K562 (cell line): Measurements from ENCODE around the gene FAAP100. TPM values are rescaled to one million over a fixed set of nuclear protein-coding genes. Genes with fewer than 3 reads are reported as not detected.
A peak's percentile ranks its signal among the peaks of the same experiment; 100 is the strongest.

Source experiments
- CBFB ChIP-seq: sonication (generic); formaldehyde crosslinking; IDR thresholded peaks from 2 replicates; pipeline ENCODE4 v1.4.0; 2020; ENCODE audit warnings: mild to moderate bottlenecking, missing genetic modification reagents
- E2F6 ChIP-seq, 2 experiments: IDR thresholded peaks; 2 replicates each; pipeline ENCODE4 v1.6.1; 2011; ENCODE audit warnings: borderline replicate concordance in 1 of 2, control low read depth in 1 of 2, low read depth in 1 of 2, low read length in 1 of 2, mild to moderate bottlenecking in 1 of 2, mixed read lengths in 1 of 2, moderate library complexity in 1 of 2; ENCODE audit not compliant: insufficient read depth in 1 of 2, insufficient read length in 1 of 2, poor library complexity in 1 of 2, severe bottlenecking in 1 of 2; ENCODE audit errors: extremely low read depth in 1 of 2
- HMG20B ChIP-seq: fragments of 250-450 bp; sonication (Bioruptor Pico); IDR thresholded peaks from 2 replicates; pipeline ENCODE4 v1.5.0; 2021; ENCODE audit warnings: mild to moderate bottlenecking
- PHF21A ChIP-seq: fragments of 450-650 bp; IDR thresholded peaks from 2 replicates; pipeline ENCODE4 v1.6.1; 2017; ENCODE audit warnings: low read depth, borderline replicate concordance
- POLR2A ChIP-seq: fragments of 450-650 bp; conservative IDR thresholded peaks from 2 replicates; pipeline ENCODE4 v1.6.1; 2016
- SMAD1 ChIP-seq: fragments of 150-350 bp; IDR thresholded peaks from 2 replicates; pipeline ENCODE4 v1.6.1; 2014; ENCODE audit warnings: low read length, low read depth; ENCODE audit not compliant: partially characterized antibody
- THAP7 ChIP-seq: fragments of 250-450 bp; sonication (Bioruptor Pico); IDR thresholded peaks from 2 replicates; pipeline ENCODE4 v1.5.0; 2021
- THRA ChIP-seq: fragments of 450-650 bp; IDR thresholded peaks from 2 replicates; pipeline ENCODE4 v1.6.1; 2017; ENCODE audit warnings: mild to moderate bottlenecking, moderate library complexity
- TSC22D4 ChIP-seq: fragments of 450-650 bp; IDR thresholded peaks from 2 replicates; pipeline ENCODE4 v1.6.1; 2016; ENCODE audit warnings: missing genetic modification characterization, missing biosample characterization, control low read depth
- VEZF1 ChIP-seq: fragments of 200-800 bp; sonication (Bioruptor generic); IDR thresholded peaks from 2 replicates; pipeline ENCODE4 v1.6.1; 2017; ENCODE audit warnings: missing genetic modification characterization, missing compliant biosample characterization
- ZNF217 ChIP-seq: sonication (generic); formaldehyde crosslinking; IDR thresholded peaks from 2 replicates; pipeline ENCODE4 v1.8.0; 2022; ENCODE audit warnings: mild to moderate bottlenecking, missing genetic modification reagents
- ZNF407 ChIP-seq: fragments of 450-650 bp; IDR thresholded peaks from 2 replicates; pipeline ENCODE4 v1.6.1; 2016; ENCODE audit warnings: low read depth
- ZNF444 ChIP-seq: fragments of 250-450 bp; sonication (Bioruptor Pico); IDR thresholded peaks from 2 replicates; pipeline ENCODE4 v1.4.0; 2020; ENCODE audit warnings: mild to moderate bottlenecking, moderate library complexity
- ZNF717 ChIP-seq: fragments of 250-450 bp; sonication (Bioruptor Pico); IDR thresholded peaks from 2 replicates; pipeline ENCODE4 v1.5.0; 2021
- ZNF79 ChIP-seq: fragments of 250-450 bp; sonication (Bioruptor Pico); IDR thresholded peaks from 2 replicates; pipeline ENCODE4 v1.4.0; 2020; ENCODE audit warnings: low read depth, mild to moderate bottlenecking, moderate library complexity
- polyA plus RNA-seq, 8 experiments: library from polyadenylated mRNA; depleted of rRNA in 4 of 8; stranded (reverse) in 5 of 8; unstranded in 3 of 8; fragments of >200 nt; fragmentation: Nextera tagmentation in 2 of 8; fragmentation: Illumina TruSeq in 1 of 8; extraction: Ambion mirVana in 2 of 8; extraction: Trizol in 1 of 8; gene quantifications; 2 replicates each; pipeline versions ENCODE4 v1.2.1 to v1.2.3, GENCODE V29; 2011 to 2014; ENCODE audit warnings: inconsistent platforms in 1 of 8, missing spikeins in 1 of 8
- total RNA-seq, 7 experiments: library from RNA; depleted of rRNA in 6 of 7; stranded (reverse); fragments of >200 nt in 6 of 7; fragmentation: Illumina TruSeq in 2 of 7; extraction: Trizol in 2 of 7; gene quantifications; 2 replicates each; pipeline versions ENCODE4 v1.2.1 to v1.2.3, GENCODE V29; 2011 to 2021; ENCODE audit warnings: low replicate concordance in 1 of 7

The FAAP100 gene
- total and polyA plus RNA-seq, 9 of the 15 experiments (the other 6 are each of a cell fraction or from before 2014, with no cell fraction given) = 0.31 to 51.2 (median 12.6) TPM

GRCh38 chr17:81512562-81513371, 39.4 kb downstream of the FAAP100 start, which contains the start of gene ACTG1 (continued):
- TF ChIP-seq ZNF407 (no peak), THAP7 (no peak), TSC22D4 (tag) (no peak), CBFB (no peak), ZNF717 (CRISPR knock-in tag) (no peak), PHF21A (no peak), SMAD1 (peak; percentile 96), VEZF1 (CRISPR knock-in tag) (peak; percentile 99), E2F6 (IDR thresholded peaks at IDR 0.05; ENCODE audit: borderline replicate concordance in 1 of 2, extremely low read depth in 1 of 2, insufficient read depth in 1 of 2, insufficient read length in 1 of 2, low read depth in 1 of 2, low read length in 1 of 2, poor library complexity in 1 of 2, severe bottlenecking in 1 of 2) (peak in 1 of 2 experiments; percentile 50), HMG20B (CRISPR knock-in tag) (no peak), POLR2A (peak; percentile 98), ZNF217 (no peak), THRA (no peak), ZNF444 (CRISPR knock-in tag) (no peak), ZNF79 (no peak)
